Measurements from ENCODE around the gene DLG4. TPM values are rescaled to one million over a fixed set of nuclear protein-coding genes. Genes with fewer than 3 reads are reported as not detected.

DLG4 gene
- total and polyA plus RNA-seq, 2 donors (not counting 1 experiment from before 2014, with no cell fraction given): 2.0 to 12.5 TPM

DNA sequence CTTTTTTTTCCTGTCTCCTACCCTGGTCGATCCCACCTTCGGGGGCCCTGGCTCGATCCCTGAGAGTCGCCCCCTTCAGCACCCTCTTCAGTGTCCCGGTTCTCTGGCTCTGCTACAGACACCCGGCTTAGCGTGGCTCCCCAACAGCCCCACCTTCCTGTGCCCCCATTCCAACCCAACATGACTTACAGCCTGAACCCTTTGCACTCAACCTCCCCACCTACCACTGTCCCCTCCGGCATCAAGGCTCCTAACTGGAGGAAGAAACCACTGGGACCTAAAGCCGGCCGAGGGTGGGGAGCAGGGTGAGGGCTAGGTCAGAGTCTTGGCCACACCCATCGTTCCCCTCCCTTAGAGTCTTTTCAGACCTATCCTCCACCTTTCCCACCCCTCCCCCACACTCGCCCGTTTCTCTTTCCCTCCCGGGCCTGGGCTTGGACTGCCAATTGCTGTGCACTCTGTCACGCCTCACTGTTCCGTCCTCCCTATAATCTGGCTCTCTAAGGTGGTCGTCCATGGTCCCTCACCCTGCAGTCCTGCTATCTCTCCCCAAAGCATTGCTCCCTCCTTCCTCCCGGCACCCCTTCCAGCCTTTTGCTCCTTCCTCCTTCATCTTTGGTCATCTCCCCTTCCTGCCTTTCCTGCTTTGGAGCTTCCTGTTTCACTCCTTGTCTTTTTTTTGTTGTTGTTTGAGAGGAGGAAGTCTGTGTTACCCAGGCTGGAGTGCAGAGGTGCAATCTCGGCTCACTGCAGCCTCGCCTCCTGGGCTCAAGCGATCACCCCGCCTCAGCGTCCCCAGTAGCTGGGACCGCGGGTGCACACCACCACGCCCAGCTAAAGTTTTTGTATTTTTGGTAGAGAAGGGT is 43.5 kb upstream of the DLG4 start:
- Histone ChIP-seq H3K4me2 (replicated peaks; ENCODE audit: low read depth, low read length, poor library complexity, severe bottlenecking) (peak overlapping the region; percentile 99), H3K9me3 (ENCODE audit: control extremely low read depth in 1 of 3, control insufficient read depth in 2 of 3, insufficient read depth in 1 of 3, low read length in 2 of 3) (peaks cover 0 to 4% (median 0%) of the 10 kb centered on the region in 3 donors), H3K27me3 (replicated peaks in 1 of 4; ENCODE audit: control extremely low read depth in 1 of 4, control insufficient read depth in 3 of 4, insufficient read depth in 4 of 4, low read length in 3 of 4) (peaks cover 0 to 17% (median 8%) of the 10 kb centered on the region in 4 experiments), H3K79me2 (ENCODE audit: control insufficient read depth, insufficient read depth, low read length) (no peaks in the 10 kb centered on the region), H2AFZ (ENCODE audit: insufficient read depth, low read depth, low read length, poor library complexity, severe bottlenecking) (peak overlapping the region; percentile 77), H3K27ac (ENCODE audit: low read length in 2 of 2) (no peak overlapping the region), H3K9ac (ENCODE audit: low read length) (peak overlapping the region; percentile 58), H3K4me3 (ENCODE audit: control extremely low read depth in 1 of 5, extremely low read depth in 1 of 5, insufficient read depth in 1 of 5, low read depth in 2 of 5, low read length in 4 of 5) (peak overlapping the region in 4 of 5 experiments; percentile 20 to 38 (median 35)), H3K36me3 (replicated peaks in 1 of 2; ENCODE audit: control extremely low read depth in 1 of 2, control insufficient read depth in 1 of 2, extremely low read depth in 1 of 2, insufficient read depth in 2 of 2, low read length in 1 of 2) (peaks cover 3 to 14% of the 10 kb centered on the region in 2 experiments), H4K20me1 (ENCODE audit: control insufficient read depth, insufficient read depth, low read length, poor library complexity, severe bottlenecking) (no peaks in the 10 kb centered on the region), H3K4me1 (ENCODE audit: control insufficient read depth in 2 of 2, insufficient read depth in 2 of 2, low read length in 2 of 2) (peaks cover 27 to 32% of the 10 kb centered on the region in 2 donors)
- ChIA-PET POLR2A (no interaction called here), CTCF (interaction anchor here (0.6 kb wide), 1 partner anchor 49 kb away, joined by 3 read pairs; no protein-coding TSS in a partner anchor)
- Mint-ChIP-seq H3K4me1 (peaks cover 27% of the 10 kb centered on the region), H3K4me3 (peak overlapping the region; percentile 72), H3K27me3 (peaks cover 23% of the 10 kb centered on the region), H3K27ac (peak overlapping the region; percentile 66), H3K9me3 (ENCODE audit: insufficient read depth) (no peaks in the 10 kb centered on the region)
- intact Hi-C loops (cut with micrococcal nuclease): loop anchor here (2.0 kb wide), 1 partner anchor 18 kb away; the partner anchor contains the start of gene SLC2A4
- DNase-seq (peak; percentile 51), ATAC-seq (ENCODE audit: low read depth) (peak; percentile 16)
- WGBS (ENCODE audit: insufficient coverage): 1% methylated on average over 15 of the region's 26 CpGs
- TF ChIP-seq EZH2 (IDR thresholded peaks at IDR 0.05; ENCODE audit: borderline replicate concordance, insufficient read depth, low read depth, low read length, poor library complexity, severe bottlenecking): no peak
- TF ChIP-seq, protein P1, sequence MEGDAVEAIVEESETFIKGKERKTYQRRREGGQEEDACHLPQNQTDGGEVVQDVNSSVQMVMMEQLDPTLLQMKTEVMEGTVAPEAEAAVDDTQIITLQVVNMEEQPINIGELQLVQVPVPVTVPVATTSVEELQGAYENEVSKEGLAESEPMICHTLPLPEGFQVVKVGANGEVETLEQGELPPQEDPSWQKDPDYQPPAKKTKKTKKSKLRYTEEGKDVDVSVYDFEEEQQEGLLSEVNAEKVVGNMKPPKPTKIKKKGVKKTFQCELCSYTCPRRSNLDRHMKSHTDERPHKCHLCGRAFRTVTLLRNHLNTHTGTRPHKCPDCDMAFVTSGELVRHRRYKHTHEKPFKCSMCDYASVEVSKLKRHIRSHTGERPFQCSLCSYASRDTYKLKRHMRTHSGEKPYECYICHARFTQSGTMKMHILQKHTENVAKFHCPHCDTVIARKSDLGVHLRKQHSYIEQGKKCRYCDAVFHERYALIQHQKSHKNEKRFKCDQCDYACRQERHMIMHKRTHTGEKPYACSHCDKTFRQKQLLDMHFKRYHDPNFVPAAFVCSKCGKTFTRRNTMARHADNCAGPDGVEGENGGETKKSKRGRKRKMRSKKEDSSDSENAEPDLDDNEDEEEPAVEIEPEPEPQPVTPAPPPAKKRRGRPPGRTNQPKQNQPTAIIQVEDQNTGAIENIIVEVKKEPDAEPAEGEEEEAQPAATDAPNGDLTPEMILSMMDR (IDR thresholded peaks at IDR 0.05): no peak

Measured in B cell (primary cell).